GF-D8 (cell line): ENCODE measurements around the gene SGCB.

Experiments used
- DNase-seq: peaks from one replicate; lab custom pipeline; 2025; lab: John Stamatoyannopoulos, UW

SGCB gene

DNA sequence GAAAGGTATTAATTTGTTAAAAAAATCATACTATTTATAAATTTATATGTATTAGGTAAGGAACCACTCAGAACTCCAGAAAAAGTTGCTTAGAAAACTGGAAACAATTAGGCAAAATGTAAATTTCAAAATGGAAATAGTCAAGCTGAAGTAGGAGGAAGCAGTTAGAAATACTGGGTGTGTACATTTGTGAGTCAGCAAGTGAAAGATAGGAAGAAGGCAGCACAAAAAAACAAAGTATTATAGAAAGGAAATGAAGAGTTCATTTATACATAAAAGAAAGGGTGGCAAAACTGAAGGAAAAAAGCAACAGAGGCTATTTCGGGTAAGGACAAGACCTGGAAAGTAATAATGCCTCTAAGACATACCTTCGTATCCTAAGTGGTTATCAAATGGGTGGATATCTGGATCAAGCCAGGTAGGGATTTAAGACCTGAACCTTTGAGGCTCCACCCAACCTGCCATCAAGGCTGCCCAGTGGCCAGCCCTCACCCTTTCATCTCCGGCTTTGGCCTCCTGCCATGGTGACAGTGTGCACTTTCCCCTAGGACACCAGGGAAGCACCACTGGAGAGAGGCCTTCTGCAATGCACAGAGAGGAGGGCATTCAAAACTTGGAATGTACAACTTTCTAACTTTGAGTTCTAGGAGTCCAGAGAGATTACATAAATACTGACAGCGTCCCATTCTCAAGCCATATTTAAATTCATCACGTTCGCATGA, 18.0 kb downstream of the SGCB start, which contains the start of gene LRRC66:
Gene LRRC66 (minus strand): TSS at position 428 of the 722 bp plus-strand sequence. CDS start 2,750 bp downstream, outside the sequence.
- no peak for DNase-seq

DNA sequence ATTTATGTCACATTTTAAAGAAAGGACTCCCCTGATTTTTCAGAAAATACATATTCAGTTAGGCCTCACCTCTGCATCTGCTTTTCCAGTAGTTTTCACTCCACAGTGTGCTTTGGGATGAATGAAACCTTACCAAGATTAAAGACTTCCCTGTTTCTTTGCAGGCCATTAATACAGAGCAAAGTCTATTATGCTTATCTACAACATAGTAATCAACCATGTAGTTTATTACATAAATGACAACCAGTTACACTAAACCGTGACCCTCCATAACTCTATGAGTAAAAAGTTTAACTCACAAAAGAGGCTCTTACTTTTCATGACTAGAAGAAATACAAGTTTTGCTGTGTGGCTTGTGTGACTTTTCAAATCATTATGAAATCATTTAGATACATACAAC, 20.3 kb downstream of the SGCB start:
- no peak for DNase-seq

DNA sequence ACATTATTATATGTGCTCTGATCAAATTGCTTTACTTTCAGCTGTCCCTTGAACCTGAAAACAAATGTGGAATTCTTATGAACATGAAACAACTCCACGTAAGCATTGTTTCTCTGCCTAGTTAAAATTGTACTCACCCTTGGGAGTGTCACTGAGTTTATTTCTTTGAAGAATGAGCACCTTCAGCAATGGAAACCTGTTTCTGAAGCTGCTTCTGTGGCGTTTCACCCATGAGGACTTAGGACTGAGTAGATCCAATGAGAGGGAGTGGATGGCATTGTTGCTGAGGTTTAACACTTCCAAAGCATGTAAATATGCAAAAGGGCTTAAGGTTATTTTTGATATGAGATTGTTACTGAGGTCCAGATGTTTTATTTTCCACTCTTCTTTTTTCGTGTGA, 21.1 kb downstream of the SGCB start:
- no peak for DNase-seq

DNA sequence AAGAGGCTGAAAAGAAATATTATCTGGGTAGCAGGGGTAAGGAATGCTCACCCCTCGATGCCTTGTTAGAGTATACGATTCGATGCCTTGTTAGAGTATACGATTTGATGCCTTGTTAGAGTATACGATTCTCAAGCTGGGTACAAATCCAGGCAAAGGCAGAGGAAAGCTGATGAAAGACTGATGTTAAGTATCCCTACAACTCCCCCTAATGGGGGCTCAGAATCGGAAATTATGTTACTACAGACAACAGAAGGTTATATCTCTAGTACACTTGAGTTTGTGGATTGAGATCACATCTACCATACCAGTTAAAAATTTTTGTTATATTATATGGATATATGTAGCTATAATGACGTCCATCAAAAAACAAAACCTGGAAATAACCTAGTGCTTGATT, 22.7 kb downstream of the SGCB start:
- peak; percentile 50 for DNase-seq

DNA sequence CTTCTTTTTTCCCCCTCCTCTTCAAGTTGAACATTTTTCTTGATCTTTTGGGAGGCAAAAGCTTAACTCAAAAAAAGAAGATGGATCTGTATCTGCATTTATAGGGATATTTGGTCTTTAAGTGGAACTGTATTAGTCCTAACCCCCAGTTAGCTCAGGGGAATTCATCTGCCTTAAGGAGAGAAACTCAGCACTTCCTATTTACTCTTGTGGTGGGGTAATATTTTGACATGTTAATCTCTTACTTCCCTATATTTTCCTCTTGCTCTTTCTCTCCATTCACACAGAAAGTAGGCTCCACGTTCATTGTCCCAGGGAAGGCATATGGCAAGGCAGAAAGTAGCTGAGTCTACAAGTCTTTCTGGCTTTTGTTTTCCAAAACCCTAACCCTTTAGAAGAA, 23.2 kb downstream of the SGCB start:
- DNase-seq: peak; percentile 44

DNA sequence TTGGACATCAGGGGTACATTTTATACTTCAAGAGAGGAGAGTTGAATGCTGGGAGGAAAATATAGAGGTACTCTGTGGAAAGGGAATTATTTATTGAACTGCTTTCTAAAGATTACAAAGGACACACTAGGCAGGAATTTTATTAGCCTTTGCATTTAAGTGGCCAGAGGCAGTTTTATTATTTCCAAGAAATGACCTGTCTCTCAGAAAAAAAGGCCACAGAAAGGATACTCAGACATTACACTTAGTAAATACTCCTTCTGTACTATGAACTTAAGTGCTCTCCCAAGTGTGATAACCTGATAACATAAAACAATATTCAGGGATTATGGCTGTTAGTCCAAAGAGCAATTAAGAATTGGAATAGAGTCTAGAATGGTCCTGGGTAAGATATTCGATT, 25.4 kb downstream of the SGCB start:
- DNase-seq: no peak

DNA sequence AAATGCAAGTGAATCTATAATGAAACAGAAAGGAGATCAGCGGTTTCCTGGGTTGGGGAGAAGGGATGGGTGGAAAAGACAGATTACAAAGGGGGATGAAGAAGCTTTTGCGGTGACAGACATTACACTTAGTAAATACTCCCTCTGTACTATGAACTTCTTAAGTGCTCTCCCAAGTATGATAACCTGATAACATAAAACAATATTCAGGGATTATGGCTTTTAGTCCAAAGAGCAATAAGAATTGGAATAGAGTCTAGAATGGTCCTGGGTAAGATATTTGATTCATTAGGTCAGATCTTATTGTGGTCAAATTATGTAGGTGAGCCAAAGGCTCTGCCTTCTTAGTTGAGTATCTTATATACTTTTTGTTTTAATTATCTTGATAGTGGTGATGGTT, 27.1 kb downstream of the SGCB start:
- no peak for DNase-seq

DNA sequence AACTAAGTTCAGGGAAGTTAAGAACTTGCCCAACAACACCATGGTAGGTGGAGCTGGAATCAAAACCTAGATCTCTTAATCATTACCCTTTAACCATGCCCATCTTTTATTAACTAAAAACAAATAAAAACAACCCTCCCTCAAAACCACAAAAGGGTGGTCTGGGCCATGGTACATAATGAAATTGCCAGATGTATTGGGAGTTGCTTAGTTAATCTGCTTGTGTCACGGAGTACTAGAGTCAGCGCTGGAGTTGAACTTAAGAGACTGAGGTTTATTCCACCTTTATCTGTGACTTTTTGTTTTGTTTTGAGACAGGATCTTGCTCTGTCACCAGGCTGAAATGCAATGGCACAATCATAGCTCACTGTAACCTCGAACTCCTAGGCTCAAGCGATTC, 31.2 kb downstream of the SGCB start:
- DNase-seq: no peak

DNA sequence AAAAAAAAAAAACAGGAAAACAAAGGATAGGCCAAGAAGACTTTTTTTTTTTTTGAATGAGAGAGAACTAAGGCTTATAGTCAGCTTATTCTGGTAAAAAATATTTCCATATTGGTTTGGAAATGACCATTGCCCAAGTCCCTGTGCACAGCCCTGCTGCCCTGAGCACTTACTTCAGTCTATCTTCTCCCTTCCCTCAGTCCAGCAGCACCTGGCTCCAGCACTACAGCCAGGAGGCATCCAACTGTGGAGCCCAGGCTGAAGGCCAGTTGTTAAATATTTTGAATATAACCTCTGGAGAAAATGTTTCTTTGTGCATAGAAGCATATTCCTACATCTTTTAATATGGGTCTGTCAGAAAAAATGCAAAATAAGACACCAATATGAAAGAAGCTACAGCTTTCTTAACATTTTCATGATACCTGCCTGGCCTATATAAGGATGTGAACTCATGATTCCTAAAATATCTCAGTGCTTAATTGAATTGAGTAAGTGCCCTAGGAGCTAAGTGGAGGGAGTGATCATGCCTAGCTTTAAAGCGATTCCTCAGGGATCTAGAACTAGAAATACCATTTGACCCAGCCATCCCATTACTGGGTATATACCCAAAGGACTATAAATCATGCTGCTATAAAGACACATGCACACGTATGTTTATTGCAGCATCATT, 32.4 kb downstream of the SGCB start:
- no peak for DNase-seq

DNA sequence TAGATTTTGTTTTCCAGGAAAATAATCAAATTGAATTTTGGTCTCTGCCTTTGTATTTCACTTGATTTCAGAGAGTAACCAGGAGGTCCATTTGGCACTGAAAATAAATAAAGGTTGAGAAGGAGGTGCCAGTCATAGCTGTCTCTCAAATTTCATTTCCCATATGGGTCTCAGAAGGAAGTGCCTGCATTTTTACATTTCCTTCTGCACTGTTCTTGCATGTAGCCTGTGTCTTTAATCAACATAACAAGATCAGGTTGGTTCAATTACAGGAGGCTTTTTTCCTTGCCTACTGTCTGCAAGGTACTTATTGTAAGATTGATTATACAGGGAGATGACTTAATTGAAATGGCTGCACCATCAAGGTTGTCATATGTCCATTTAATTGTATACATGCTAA, 33.7 kb downstream of the SGCB start:
- no peak for DNase-seq

DNA sequence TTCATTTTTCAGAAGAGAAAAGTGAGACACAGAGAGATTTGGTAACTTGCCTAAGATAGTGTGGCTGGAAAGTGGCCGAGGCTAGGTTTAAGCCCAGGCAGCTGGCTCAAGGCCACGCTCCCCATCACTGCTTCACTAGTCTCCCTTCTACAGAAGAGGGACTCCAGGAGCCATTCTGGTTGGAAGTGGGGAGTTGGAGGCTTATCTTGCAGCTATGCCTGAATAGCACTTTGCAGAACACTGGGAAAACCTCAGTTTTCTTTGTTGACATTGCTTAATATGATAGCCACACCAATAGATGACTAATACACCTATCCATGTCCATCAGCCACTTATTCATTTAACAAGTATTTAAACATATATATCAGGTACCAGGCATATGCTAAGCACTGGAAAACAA, 36.5 kb downstream of the SGCB start:
- no peak for DNase-seq

DNA sequence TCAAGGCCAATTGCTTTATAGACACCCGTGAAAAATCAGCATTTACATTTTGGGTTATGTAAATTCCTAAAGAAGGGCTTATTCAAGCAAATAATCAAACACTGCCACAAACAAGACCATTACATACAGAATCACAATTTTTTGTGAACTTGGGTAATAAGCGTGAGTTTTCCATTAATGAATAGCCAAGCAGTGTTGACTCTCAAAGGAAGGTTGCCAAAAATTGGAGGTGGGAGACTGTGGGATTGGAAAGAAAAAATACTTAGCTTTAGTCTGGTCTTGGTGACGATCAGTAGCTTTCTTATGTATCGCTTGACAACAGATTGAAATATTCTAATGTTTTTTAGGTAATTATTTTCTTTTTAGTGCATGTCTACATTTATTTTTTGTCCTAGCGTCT, 38.8 kb downstream of the SGCB start:
- no peak for DNase-seq

DNA sequence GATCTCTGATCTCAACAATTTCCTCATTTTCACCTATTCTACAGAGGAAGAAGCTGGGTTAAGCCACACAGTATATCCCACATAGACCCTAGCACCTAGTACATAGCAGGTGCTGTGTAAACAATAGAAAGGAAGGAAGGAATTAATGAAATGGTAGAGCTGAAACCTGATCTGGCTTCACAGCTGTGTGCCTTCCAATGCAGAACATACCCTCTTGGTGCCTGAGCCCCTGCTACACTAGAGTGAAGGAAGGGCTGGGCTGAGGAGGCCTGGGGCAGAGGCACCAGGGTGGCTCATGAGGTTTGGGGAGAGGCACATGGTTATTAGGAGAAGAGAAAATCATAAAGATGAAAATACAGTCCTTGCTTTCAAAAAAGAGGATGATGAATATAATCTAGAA, 39.3 kb downstream of the SGCB start:
- no peak for DNase-seq

DNA sequence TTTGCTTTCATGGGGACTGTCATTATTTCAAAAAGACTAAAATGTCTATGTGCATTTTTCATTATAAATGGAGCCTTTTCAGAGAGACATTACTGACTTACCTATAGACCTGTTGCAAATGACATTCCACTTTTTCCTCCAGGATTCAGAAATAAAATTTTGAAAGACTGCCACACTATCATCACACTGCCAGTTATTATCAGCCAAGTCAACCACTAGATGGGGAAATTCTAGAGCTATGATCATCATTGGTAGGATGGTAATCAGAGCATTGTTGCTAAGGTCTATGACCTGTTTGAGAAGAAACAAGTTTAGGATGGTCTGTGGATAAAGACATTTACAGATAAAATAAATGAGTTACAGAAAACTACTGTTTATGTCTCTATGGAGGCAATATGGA, 40.5 kb downstream of the SGCB start:
- no peak for DNase-seq

DNA sequence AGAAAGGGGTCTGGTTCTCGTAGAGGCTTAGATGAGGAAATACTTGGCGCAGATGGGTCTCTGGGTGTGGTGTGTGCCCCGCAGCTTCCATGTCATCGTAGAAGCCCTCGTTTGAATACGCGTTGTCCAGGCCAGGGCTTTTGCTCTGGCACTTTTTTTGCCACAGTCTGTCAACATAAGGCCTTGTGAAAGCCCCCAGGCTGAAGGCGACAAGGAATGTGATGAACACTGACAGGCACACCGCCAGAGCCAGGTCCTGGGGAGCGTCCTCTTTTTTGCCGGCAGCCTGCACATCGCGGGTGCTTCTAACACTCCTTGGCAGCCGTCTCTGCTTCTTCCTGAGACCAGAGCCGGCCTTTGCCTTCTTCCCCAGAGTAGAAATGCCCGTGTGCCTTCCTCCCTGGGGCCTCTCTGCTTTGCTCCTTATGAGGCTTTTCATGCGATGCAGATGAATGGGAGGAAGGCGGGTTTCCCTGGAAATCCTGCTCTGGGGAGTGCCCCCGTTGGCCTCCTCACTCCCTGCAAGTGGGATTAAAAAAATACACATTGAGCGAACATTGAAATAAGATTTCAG, 42.4 kb downstream of the SGCB start:
- DNase-seq: no peak
